ENCODE data around the gene PLGRKT.
"Not testable (repeated sequence)": the region's sequence is repeated elsewhere in the genome, so short reads cannot be mapped to it uniquely, and the experiment has no call there.

PLGRKT gene

GRCh38 chr9:5452286-5452609 lies 14.5 kb upstream of the PLGRKT start:
- no peak for DNase-seq (ENCODE audit: low spot score)

GRCh38 chr9:5450359-5451091 lies 12.8 kb upstream of the PLGRKT start, which contains the start of gene CD274:
Gene CD274 (plus strand): TSS chr9:5450542. CDS start chr9:5456114, 5,572 bp downstream.
- peak; percentile 92 for DNase-seq (ENCODE audit: low spot score)

- no peak for DNase-seq (ENCODE audit: low spot score)
Observed at GRCh38 chr9:5449521-5450358, 12.0 kb upstream of the PLGRKT start.

GRCh38 chr9:5448461-5449435 lies 11.0 kb upstream of the PLGRKT start:
- no peak for DNase-seq (ENCODE audit: low spot score)

- no peak for DNase-seq (ENCODE audit: low spot score)
Observed at GRCh38 chr9:5448016-5448415, 10.3 kb upstream of the PLGRKT start.

GRCh38 chr9:5447337-5447736 lies 9.6 kb upstream of the PLGRKT start:
- no peak for DNase-seq (ENCODE audit: low spot score)

GRCh38 chr9:5446451-5447236 lies 8.9 kb upstream of the PLGRKT start:
- DNase-seq (ENCODE audit: low spot score), result no peak

GRCh38 chr9:5445886-5446285 lies 8.2 kb upstream of the PLGRKT start:
- no peak for DNase-seq (ENCODE audit: low spot score)

GRCh38 chr9:5445096-5445495 lies 7.4 kb upstream of the PLGRKT start:
- not testable (repeated sequence) for DNase-seq (ENCODE audit: low spot score)

GRCh38 chr9:5443850-5444249 lies 6.1 kb upstream of the PLGRKT start:
- DNase-seq (ENCODE audit: low spot score), result no peak

GRCh38 chr9:5442400-5443011 lies 4.8 kb upstream of the PLGRKT start:
- peak; percentile 64 for DNase-seq (ENCODE audit: low spot score)

GRCh38 chr9:5441043-5441442 lies 3.3 kb upstream of the PLGRKT start:
- DNase-seq (ENCODE audit: low spot score), result no peak

- no peak for DNase-seq (ENCODE audit: low spot score)
Observed at GRCh38 chr9:5440426-5440825, 2.7 kb upstream of the PLGRKT start.

- DNase-seq (ENCODE audit: low spot score), result peak; percentile 68
Observed at GRCh38 chr9:5438301-5439162, 807 bp upstream of the PLGRKT start.

GRCh38 chr9:5436441-5436840 lies 1.3 kb downstream of the PLGRKT start:
- DNase-seq (ENCODE audit: low spot score), result no peak

- DNase-seq (ENCODE audit: low spot score), result no peak
Observed at GRCh38 chr9:5435912-5436311, 1.8 kb downstream of the PLGRKT start.

- not testable (repeated sequence) for DNase-seq (ENCODE audit: low spot score)
Observed at GRCh38 chr9:5433841-5434810, 3.6 kb downstream of the PLGRKT start.

- DNase-seq (ENCODE audit: low spot score), result not testable (repeated sequence)
Observed at GRCh38 chr9:5433328-5433727, 4.4 kb downstream of the PLGRKT start.

- not testable (repeated sequence) for DNase-seq (ENCODE audit: low spot score)
Observed at GRCh38 chr9:5432890-5433289, 4.8 kb downstream of the PLGRKT start.
